Measurements from ENCODE around the gene USF2. TPM values are rescaled to one million over a fixed set of nuclear protein-coding genes. Genes with fewer than 3 reads are reported as not detected.

Gene USF2
- total and polyA plus RNA-seq, 2 of the 4 experiments (the other 2 are of a cell fraction), result 21.3 to 65.6 TPM

- H2AK5ac ChIP-seq (ENCODE audit: low read depth, low read length), result peak overlapping the region; percentile 98
- peak overlapping the region; percentile 98 to 100 for H4K8ac ChIP-seq (ENCODE audit: low read depth in 2 of 2, low read length in 2 of 2)
- H3K27ac ChIP-seq (ENCODE audit: insufficient read depth, low read length), result peak overlapping the region; percentile 83
- H3K27me3 ChIP-seq (ENCODE audit: control insufficient read depth, insufficient read depth, low read length), result no peaks in the 10 kb centered on the region
- POLR2A ChIA-PET (ENCODE audit: unreplicated experiment), result interaction anchor here (0.5 to 0.6 kb wide), 2 partner anchors 8 to 427 kb away, joined by 4 read pairs; no protein-coding TSS in a partner anchor
- no CpG with 5 or more reads among the region's 40 CpGs for WGBS, 2 experiments (ENCODE audit: extremely low coverage in 2 of 2, insufficient read length in 1 of 2)
- peak overlapping the region; percentile 95 for H2AFZ ChIP-seq (replicated peaks; ENCODE audit: low read length, poor library complexity)
- peak overlapping the region; percentile 42 for H3K18ac ChIP-seq (ENCODE audit: low read depth, low read length)
- H3K4me1 ChIP-seq (ENCODE audit: control insufficient read depth, insufficient read depth, low read length), result peaks cover 7% of the 10 kb centered on the region
- CTCF ChIA-PET, result no interaction called here
- H2AK9ac ChIP-seq (replicated peaks; ENCODE audit: low read depth, low read length, poor library complexity), result peak overlapping the region; percentile 99
- in situ Hi-C loops (cut with MboI; ENCODE audit: low sequenced_read_pairs) (no loop called here), intact Hi-C loops (cut with micrococcal nuclease) (loop anchor here (5.0 kb wide), 1 partner anchor 125 kb away; the partner anchor contains the start of gene FXYD7), dilution Hi-C loops (cut with HindIII; ENCODE audit: low sequenced_read_pairs, unreplicated experiment) (no loop called here)
- peaks cover 21% of the 10 kb centered on the region for H3K36me3 ChIP-seq (ENCODE audit: control insufficient read depth, insufficient read depth, low read length)
- peak overlapping the region; percentile 86 for H3K14ac ChIP-seq (replicated peaks; ENCODE audit: low read depth, low read length)
- peak overlapping the region; percentile 99 for H3K56ac ChIP-seq (ENCODE audit: extremely low read depth, insufficient read depth, low read length)
- peak overlapping the region; percentile 65 for H4K5ac ChIP-seq (ENCODE audit: low read depth, low read length)
- TF ChIP-seq, protein P1, sequence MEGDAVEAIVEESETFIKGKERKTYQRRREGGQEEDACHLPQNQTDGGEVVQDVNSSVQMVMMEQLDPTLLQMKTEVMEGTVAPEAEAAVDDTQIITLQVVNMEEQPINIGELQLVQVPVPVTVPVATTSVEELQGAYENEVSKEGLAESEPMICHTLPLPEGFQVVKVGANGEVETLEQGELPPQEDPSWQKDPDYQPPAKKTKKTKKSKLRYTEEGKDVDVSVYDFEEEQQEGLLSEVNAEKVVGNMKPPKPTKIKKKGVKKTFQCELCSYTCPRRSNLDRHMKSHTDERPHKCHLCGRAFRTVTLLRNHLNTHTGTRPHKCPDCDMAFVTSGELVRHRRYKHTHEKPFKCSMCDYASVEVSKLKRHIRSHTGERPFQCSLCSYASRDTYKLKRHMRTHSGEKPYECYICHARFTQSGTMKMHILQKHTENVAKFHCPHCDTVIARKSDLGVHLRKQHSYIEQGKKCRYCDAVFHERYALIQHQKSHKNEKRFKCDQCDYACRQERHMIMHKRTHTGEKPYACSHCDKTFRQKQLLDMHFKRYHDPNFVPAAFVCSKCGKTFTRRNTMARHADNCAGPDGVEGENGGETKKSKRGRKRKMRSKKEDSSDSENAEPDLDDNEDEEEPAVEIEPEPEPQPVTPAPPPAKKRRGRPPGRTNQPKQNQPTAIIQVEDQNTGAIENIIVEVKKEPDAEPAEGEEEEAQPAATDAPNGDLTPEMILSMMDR (conservative IDR thresholded peaks at IDR 0.05; ENCODE audit: low read depth, low read length), result no peak
- 0 out of 2 replicates have a peak, but pooled peaks have one; percentile 3 for TF ChIP-seq MAZ (IDR thresholded peaks at IDR 0.05; ENCODE audit: borderline replicate concordance, low read depth, low read length)
- TF ChIP-seq NFE2L2 (IDR thresholded peaks at IDR 0.05; ENCODE audit: low read depth, low read length), result no peak
- TF ChIP-seq POLR2A (IDR thresholded peaks at IDR 0.05; ENCODE audit: low read depth, low read length), result no peak
- no peak for TF ChIP-seq MAFK (IDR thresholded peaks at IDR 0.05; ENCODE audit: low read depth, low read length)
- no peak for TF ChIP-seq RAD21 (IDR thresholded peaks at IDR 0.05; ENCODE audit: low read length)
- peak overlapping the region; percentile 16; the same call in 1 of the 2 replicates for H2BK120ac ChIP-seq (ENCODE audit: low read depth, low read length)
- peak overlapping the region; percentile 83 for H3K23ac ChIP-seq (ENCODE audit: low read depth, low read length)
- ATAC-seq (ENCODE audit: low read depth) (peak; percentile 27), DNase-seq (peak; percentile 10)
- H3K4me2 ChIP-seq (ENCODE audit: low read depth, low read length), result peak overlapping the region; percentile 54
- no peak overlapping the region for H2BK20ac ChIP-seq (ENCODE audit: low read depth, low read length)
- H3K4ac ChIP-seq (ENCODE audit: low read depth, low read length), result peak overlapping the region; percentile 87
- H3K9me1 ChIP-seq (ENCODE audit: insufficient read depth, low read length), result peaks cover 8% of the 10 kb centered on the region
- peak overlapping the region; percentile 89 for H4K91ac ChIP-seq (ENCODE audit: insufficient read depth, low read depth, low read length)
- H3K79me1 ChIP-seq (ENCODE audit: low read depth in 1 of 2, low read length in 2 of 2), result peaks cover 14 to 42% of the 10 kb centered on the region in 2 experiments
- peak overlapping the region; percentile 81 for H2BK5ac ChIP-seq (ENCODE audit: low read depth, low read length, poor library complexity, severe bottlenecking)
- peak overlapping the region; percentile 73 for H3K4me3 ChIP-seq (ENCODE audit: insufficient read depth, low read depth, low read length)
- BruUV-seq (replicated peaks), result no TSS peak
- no peaks in the 10 kb centered on the region for H3K9me3 ChIP-seq (ENCODE audit: control insufficient read depth, insufficient read depth, low read length)
- no peak overlapping the region; the same call in 2 of the 3 replicates for H2BK15ac ChIP-seq (ENCODE audit: low read depth, low read length)
- H4K20me1 ChIP-seq (ENCODE audit: insufficient read depth, low read length), result no peaks in the 10 kb centered on the region
- peak overlapping the region; percentile 92 for H3K9ac ChIP-seq (ENCODE audit: low read depth, low read length)
These were observed 1.4 kb upstream of the USF2 start for GRCh38 chr19:35267353-35267817.

All from IMR-90 (cell line).